Measurements from ENCODE around the gene CTBP2.

CTBP2 gene

DNA sequence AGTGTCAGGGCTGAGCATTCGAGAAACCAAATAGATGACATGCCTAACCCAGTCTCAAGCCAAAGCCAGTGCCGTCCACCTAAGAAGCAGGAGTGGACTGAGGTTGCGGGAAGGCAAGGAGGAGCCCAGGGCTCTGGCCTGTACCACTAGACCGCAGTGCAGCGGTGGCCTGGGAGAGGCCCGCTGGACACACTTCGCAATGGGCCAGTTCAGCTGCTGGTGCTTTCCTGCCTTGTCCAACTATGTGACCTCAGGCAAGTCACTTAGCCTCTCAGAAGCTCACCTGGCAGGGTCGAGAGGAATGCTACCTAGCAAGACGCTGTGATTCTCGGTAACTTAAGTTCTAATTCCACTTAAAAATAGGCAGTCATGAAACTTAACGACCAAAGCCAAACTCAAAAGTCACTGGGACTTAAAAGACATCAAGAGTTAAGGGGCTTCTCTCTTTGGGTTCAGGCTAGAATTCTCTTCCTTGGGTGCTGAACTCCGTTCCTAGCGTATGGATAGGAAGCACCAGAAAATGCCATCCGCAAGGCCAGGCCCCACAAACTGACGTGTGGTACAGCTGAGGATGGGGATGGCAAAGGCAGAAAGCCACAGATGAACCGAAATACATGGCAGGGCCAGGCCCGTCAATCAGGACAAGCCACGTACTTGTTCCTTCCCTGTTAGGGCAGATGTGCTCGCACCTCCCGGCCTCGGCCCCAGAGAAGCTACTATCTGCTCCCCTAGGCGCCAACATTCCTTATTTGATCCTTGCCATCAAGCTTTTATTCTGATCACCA, 34.2 kb downstream of the CTBP2 start:
- no peak for DNase-seq (ENCODE audit: low spot score)

DNA sequence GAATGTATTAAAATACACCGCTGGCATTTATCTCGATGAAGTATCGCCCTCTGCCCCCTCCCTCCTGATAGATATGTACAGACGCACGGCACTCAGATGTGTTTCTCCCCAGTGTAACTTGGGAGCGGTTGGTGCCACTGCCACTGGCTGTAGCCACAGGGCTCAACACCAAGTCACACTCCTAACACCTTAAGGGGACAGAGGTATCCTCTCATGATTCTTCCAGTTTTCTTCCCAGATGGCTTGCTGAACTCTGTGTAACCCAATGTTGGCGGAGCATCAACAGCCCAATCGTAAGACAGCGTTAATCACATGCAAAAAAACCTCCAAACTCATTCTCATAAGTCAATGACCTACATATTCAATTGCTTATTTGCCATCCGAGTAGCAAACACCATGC, 35.5 kb downstream of the CTBP2 start:
- no peak for DNase-seq (ENCODE audit: low spot score)

DNA sequence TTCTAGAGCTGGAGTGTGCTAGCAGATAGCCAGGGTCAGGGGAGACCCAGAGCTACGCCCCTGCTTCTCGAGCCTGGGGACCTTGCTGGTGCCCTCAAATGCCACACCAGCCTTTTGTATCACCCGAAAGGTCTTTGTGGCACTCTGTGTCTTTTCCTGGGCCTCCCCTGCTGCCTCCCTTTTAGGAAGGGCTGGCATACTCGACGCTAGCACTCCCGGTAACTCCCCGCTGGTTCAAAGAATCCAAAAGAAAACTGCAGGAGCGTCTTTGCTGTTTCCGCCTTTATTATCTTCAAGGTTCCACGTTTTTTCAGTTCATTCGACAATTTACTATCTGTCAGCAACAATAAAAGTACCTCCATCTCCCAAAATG, 36.3 kb downstream of the CTBP2 start:
- DNase-seq (ENCODE audit: low spot score): no peak

DNA sequence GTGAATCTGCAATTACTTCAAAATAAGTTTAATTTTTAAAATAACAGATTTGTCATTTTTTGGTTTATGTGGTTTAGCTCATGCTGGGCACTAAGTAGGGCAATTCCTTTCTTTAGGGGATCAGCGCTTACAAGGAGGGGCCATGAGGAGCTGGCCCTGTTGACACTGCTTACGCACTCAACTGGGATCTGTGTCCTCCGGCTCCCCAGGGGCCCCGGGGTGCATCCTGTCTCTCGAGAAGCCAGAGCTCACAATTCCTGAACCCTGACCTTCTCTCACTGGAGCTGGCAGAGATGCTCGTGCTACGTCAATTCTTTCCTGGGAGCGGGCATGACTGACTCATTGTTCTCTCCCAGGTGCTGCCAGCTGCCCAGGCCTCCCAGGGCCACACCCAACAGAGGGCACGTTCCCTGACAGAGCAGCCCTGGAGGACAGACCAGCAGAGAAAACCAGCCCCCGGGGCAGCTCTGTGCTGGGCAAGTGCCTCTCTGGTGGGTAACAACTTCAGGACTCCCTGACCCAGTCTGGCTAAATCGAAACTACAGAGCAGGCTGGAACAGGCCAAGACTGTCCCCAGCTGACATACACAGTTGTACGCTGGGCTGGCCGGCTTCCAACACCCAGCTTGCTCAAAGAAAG, 36.8 kb downstream of the CTBP2 start:
- no peak for DNase-seq (ENCODE audit: low spot score)

DNA sequence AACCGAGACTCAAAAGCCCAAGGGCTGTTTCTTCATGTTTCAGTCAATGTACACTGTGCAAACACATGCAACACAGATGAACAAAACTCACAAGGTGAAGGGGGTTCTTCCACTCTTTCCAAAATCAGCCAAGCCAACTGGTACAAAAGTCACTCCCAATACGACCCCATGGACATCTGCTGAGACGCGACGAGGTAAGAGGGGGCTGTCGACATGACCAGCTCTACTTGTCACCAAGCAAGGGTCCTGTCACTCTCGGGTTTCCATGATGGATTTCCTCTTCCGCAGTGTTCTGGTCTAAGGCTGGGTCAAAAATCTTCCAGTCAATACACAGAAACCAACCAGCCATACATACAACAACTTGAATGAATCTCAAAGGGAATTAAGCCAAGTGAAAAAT, 37.8 kb downstream of the CTBP2 start:
- DNase-seq (ENCODE audit: low spot score): no peak

DNA sequence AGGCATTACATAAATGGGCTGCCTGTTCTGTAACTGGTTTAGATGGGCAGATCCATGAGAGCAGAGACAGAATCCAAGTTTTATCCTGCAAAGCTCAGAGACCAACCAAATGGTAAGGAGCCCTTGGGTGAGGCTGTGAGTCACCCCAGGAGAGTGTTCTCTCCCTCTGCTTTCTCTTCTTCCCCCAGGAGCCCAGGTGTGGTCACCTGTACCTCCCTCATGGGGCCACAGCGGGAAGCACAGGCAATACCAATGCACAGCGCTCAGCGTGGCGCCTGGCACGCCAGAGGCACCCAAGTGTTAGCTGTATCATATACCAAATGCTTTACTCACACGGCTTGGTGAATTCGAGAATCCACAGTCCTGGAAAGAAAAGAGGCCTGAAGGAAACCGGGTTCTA, 39.4 kb downstream of the CTBP2 start:
- no peak for DNase-seq (ENCODE audit: low spot score)

DNA sequence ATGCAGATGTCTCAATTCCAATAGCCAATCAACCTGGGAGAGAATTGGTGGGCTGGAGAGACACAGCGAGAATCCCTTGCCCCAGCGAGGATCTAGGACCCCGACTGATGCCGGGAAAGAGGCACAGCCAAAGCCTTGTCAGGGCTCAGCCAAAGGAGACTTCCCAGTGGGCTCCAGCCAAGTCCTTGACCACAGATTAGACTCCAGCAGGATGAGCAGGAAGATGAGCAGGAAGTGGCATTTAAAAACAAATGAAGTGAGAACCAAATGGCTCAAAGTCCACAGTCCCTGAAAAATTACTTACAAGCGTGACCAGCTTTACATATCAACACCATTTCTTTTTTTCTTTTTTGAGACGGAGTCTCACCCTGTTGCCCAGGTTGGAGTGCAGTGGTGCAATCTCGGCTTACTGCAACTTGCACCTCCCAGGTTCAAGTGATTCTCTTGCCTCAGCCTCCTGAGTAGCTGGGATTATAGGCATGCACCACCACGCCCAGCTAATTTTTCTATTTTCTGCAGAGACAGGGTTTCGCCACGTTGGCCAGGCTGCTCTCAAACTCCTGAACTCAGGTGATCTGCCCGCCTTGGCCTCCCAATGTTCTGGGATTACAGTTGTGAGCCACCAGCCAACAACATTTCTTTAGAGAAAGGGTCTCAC, 40.2 kb downstream of the CTBP2 start:
- DNase-seq (ENCODE audit: low spot score): no peak

DNA sequence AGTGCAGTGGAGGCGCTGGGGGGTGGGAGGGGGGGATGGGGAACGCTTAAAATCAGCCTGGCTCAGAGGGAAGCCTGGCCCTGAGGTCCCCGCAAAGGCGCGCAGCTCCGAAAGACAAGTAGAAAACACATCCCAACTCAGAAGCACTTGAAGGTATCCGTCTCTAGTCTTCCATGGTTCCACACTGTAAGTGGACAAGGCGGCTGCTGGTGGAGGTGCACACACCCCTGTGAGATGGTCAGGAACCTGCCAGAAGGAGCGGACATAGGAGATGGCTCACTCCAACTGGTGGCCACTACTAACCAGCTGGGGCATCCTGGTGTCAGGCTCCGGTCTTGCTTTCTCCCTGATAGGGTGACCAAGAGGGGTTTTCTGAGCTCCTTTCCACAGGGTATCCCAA, 41.7 kb downstream of the CTBP2 start:
- no peak for DNase-seq (ENCODE audit: low spot score)

DNA sequence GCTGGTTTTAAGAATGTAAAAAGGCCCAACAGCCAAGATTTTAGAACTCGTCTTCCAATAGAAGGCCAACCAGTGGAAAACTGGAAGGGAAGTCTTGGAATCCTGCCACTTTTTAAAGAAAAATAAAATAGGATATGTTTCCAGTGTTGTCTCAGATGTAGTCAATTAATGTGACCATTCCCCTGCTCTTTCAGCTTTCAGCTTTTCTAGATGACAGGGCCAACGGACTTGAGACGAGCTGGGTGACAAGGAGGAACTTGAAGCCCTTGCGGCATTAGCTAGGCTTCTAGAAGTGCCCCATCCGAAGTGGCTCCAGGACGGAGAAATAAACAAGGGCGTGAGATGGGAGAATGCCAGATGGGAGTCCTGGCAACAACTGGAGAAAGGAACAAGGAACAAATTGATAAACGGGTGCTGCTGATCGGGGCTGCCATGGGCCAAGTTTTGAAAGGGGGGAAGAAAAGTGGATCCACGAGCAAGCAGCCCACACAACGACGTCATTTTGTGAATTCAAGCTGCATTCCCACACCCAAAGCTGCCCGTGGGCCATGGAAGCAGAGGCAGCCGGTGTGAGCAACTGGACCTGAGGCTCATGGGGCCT, 42.3 kb downstream of the CTBP2 start:
- DNase-seq (ENCODE audit: low spot score): no peak

DNA sequence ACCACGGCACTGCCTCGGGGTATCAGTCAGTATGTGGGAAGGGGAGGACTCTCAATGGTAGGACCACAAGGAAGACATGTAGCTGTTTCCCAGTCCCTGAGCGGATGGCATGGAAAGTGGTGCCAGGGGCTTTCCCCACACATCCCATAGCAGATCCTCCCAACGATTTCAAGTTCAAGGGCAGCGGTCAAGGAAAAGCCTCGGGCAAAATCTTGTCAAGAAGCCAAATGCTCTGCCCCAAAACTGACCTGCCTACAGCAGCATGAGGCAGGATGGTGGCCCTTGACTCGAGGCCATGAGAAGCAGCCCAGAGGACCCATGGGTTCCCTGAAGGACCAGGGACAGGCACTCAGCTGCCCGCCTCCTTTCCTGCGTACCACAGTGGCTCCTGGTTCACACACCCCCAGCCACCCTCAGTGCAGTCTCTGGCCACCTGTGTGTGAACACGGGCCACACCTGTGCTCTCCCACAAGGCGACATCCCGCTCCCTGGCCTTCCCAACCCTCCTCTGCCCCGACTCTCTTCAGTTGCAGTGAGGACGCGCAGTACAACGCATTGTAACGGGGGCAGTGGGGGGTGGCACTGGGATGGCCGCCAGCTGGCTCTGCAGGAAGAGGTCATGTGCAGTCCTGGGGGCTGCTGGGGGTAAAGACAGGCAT, 43.6 kb downstream of the CTBP2 start:
- no peak for DNase-seq (ENCODE audit: low spot score)

DNA sequence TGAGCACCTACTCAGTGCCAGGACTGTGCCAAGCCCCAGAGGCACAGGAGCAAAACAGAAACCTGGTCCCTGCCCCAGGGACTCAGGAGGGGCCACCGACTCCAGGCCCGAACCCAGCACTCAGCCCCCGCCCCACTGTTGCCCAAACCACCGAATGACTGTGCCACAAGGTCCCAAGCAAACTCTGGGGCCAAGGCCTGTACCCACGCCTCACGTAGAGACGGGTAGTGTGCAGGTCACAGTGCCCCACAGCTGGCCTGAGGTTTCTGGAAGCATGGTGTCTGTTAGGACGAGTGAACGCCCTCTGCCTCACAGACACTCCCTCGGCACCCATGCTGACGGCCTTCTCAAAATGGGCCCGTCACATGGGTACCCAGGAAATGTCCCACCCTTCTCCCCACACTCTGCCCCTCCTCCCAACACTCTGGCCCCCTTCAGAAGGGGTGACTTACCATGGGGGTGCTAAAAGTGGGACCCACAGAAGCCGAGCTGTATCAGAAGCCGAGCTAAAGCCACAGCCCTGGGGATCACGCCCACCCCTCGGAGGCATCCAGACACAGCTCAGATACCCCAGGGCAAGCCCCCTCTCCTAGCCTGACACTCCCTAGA, 44.2 kb downstream of the CTBP2 start:
- no peak for DNase-seq (ENCODE audit: low spot score)

DNA sequence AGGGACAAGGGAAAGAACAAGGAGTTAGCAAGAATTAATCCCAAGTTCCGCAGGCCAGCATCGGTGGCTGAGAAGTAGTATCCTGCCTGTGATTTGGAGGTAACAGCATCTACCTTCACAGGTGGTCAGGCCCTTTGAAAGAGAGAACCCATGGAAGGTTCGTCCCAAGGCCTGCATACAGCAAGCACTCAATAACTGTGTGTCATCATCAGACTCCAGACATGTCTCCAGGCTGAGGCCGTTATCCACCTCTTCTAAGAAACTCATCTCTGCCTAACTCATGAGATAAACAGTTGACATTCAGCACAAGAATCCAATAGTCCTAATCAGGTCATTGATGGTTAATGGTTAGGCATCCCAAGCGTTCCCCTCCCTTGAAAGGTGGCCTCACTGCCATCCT, 45.0 kb downstream of the CTBP2 start:
- no peak for DNase-seq (ENCODE audit: low spot score)

DNA sequence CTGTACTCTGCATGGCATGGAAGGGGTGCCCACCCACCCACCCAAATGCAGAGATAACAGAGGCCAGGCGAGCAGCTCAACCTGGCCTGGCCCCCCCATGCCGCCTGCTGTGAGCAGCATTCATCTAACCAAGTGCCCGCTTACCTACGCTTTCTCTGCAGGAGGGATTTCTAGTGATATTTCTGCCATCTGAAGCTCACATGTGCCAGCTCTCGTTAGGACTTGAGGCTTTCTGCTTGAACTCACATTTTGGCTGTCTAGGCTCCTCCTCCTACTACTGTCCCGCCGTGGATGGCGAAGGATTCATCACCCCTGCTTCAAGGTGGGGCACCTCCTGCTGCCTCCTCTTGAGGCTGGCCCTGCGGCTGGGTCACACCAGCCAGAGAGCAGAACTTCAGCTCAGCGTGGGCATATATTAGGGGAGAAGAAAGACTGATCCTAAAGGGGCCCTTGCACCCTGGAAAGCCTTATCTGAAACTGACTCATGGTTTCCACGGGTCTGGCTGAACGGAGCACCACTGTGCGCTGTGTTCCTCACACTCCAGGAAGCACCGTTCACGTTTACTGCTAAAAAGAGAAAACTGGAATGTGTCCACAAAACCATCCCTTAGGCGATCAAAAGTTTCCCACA, 45.5 kb downstream of the CTBP2 start:
- no peak for DNase-seq (ENCODE audit: low spot score)

DNA sequence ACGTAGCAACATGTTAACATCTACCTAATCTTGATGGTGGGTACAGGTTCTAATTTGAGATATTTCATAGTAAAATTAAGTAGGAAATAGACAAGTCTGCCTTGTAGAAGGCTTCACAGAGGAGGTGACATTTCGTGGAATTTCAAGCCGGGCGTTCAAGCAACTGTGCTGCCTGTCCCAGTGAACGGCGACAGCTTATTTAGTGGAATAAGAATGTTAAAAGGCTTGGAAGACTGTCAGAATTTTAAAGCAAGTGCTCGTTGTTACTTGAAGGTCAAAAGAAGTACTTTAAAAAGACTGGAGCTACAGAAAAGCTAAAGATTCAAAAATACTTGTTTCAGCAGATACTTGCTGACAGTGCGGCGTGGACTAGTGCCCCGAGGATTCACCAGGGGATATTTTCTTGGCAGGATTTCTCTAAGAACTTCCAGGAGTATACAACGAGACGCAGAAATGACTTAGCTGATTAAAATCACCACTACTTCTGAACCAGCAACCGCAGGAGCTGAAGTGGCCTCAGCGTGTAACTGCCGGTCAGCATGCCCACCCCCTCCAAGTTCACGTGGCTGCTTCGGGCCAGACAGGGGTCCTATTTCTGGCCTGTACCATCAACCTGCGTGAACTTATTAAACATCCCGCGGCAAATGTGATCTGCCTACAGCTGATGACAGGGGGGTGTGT, 46.5 kb downstream of the CTBP2 start:
- no peak for DNase-seq (ENCODE audit: low spot score)

DNA sequence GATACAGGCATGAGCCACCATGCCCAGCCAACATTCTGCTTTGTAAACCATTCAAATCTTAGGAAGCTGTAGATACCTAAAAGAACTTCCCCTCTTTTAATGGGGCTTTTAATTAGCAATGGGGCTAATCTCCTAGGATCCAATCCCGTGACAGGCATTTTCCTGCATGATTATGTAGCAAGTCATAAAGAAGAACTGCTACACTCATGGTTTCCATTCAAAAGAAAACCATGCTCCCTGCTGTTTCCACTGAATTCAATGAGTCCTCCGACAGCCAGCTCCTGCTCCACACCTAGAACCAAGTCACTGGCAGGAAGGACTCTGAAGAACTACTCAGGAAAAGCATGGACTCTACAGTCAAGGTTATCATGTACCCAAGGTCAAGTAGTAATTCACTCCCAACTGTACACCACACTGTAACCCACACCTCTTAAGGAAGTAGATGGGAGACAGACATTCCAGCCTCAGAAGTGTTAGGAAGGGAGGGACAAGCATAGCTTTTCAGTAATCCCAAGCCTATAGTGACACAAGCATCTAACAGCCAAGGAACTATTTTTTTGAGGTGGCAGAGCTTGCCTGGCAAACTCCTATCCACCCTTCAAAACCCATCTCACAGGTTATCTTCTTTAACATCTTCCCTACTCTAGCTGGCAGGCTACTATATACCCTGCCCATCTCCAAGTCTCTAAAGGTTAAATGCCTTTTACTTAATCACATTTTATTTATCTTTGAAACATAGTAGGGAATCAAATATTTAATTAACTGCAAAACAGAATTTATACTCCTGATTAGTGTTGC, 47.5 kb downstream of the CTBP2 start:
- DNase-seq (ENCODE audit: low spot score): no peak

DNA sequence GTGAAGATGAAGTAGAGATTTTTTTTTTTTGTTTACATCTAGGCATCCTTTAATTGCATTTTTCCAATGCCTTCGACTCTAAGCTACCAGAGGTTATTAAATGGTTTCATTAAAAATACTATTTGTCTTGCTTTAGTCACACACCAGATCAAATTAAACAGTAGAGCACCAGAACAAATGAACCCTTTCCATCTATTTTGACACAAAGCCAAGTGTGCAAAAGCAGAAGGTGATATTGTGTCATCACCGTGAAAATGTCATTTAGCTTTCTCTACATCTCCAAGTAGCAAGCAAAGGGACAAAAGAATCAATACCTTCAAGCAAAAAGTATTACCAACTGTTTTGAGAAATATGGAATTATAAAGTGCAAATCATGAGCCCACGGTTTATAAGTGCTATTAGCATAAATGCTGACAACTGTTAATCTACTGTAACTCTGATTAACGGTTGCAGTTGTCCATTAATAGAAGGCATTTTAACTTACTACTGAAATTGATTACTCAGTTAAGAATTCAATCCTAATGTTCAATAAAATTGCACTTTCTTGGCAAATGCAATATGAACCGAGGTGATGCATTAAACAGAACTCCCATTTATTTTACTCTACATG, 49.1 kb downstream of the CTBP2 start:
- DNase-seq (ENCODE audit: low spot score): no peak

DNA sequence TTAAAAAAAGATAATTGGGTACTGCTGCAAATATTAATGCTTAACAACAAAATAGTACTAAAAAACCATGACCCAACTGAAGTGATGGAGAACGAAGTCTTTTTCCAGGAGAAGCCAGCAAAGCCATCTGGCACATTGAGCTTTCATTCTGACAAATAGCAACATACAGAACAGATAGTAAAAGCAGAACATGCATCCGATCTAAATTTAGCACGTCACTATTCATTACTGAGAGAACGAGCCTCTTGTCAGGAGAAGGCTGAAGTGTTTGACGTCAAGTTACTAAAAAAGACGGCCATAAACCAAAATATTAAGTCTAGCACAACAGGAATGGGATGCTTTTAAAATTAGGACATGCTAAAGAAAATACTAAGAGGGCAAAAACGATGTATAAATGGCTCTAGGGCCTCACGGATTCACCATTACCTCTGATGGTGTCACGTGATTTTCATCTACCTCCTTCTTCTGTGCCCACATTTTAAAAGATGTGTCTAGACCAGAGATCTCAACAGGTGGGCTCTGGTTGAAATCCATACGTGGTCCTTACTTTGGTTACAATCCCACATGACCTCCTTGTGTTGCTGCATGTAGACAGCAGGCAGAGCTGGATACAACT, 52.3 kb downstream of the CTBP2 start:
- no peak for DNase-seq (ENCODE audit: low spot score)

DNA sequence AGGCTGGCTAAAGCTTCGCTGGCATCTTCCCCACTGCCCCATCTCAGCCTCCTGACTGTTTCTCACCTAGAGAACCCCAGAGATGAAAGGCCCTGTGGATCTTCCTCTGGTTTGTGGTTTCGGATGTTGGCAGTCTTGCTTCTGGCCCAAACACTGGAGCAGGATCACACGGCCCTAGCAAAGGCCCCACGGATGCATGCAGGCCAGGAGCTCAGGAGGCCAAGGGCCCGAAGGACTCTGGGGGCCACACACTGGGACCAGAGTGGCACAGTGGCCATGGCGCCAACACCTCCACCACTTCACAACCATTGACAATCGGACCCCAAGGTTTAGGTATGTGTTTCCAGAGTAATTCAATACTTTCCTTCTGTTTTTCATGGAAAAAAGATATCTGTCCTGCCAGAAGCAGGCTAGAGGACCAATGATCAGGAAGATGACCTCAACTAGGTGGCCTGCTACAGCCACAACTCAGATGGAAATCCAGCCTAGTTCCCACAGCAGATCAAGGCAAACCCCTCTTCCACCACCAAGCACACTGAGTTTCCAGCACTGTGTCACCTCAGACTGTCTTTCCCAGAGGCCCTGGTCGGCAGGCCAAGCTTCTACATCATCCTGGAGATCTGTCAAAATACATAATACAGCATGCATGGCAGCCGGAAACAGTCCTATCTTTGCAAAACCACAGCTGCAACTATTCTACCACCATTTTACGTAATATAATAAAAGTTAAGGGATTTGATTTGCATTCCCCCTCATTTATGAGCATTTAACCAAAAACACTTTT, 53.0 kb downstream of the CTBP2 start:
- DNase-seq (ENCODE audit: low spot score): no peak

DNA sequence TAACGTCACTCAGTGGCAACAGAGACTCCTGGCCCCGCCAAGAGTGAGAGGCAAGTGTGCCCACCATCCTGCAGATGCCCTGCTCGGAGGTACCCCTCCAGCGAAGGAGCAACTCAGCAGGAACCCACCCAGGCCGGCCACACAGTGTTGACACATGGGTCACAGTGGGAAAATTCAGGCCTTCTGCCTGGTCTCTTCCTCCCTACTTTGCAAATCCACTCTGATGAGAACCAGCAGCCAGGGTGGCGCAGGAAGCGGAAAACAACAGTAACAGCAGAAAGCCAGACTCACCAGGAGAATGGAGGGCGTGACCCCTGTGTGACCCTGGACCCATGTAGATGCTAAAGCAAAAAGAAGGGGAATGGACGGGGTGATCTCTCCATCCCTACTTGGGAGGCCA, 53.8 kb downstream of the CTBP2 start:
- DNase-seq (ENCODE audit: low spot score): no peak
